ENCODE data around the gene DAGLA.
"Not testable (repeated sequence)": the region's sequence is repeated elsewhere in the genome, so short reads cannot be mapped to it uniquely, and the experiment has no call there.

The DAGLA gene

GRCh38 chr11:61650781-61651571 is 29.2 kb upstream of the DAGLA start:
- no peaks in the 10 kb centered on the region for H3K36me3 ChIP-seq (ENCODE audit: control insufficient read depth in 1 of 2, insufficient read depth in 2 of 2, low read length in 2 of 2)
- H3K27ac ChIP-seq (ENCODE audit: low read depth, low read length), result no peak overlapping the region
- H3K9me3 ChIP-seq (ENCODE audit: control insufficient read depth in 1 of 2, low read length in 2 of 2), result no peaks in the 10 kb centered on the region
- H3K9ac ChIP-seq (ENCODE audit: low read depth in 1 of 2, low read length in 2 of 2), result no peak overlapping the region
- no peaks in the 10 kb centered on the region for H3K27me3 ChIP-seq (ENCODE audit: control insufficient read depth in 1 of 2, insufficient read depth in 2 of 2, low read length in 2 of 2)
- peaks cover 0 to 5% of the 10 kb centered on the region in 2 donors for H3K4me1 ChIP-seq (ENCODE audit: control insufficient read depth in 1 of 2, insufficient read depth in 2 of 2, low read length in 2 of 2)
- no peak overlapping the region for H3K4me3 ChIP-seq (ENCODE audit: low read depth in 1 of 2, low read length in 2 of 2)

DNA sequence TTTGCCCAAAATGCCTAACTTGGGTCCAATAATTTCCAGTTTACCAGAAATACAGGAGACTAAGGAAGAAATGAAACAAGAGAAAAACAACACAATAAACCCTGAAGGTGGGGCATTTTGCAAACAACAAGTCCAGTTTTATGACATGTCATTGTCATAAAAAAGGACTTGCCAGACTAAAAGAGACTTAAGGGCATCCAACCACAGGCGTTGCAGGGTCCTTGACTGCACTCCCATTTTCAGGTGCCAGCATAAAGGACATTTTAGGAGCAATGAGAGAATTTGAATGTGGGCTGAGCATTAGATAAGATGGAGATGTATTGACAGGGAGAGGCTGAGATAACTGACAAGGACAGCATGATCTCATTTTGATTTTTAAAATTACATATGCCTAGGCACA is 28.1 kb upstream of the DAGLA start:
- Histone ChIP-seq H3K27me3 (ENCODE audit: control insufficient read depth in 1 of 2, insufficient read depth in 2 of 2, low read length in 2 of 2) (no peaks in the 10 kb centered on the region), H3K4me1 (ENCODE audit: control insufficient read depth in 1 of 2, insufficient read depth in 2 of 2, low read length in 2 of 2) (peaks cover 0 to 5% of the 10 kb centered on the region in 2 donors), H3K4me3 (ENCODE audit: low read depth in 1 of 2, low read length in 2 of 2) (no peak overlapping the region), H3K27ac (ENCODE audit: low read depth, low read length) (no peak overlapping the region), H3K9me3 (ENCODE audit: control insufficient read depth in 1 of 2, low read length in 2 of 2) (no peaks in the 10 kb centered on the region), H3K36me3 (ENCODE audit: control insufficient read depth in 1 of 2, insufficient read depth in 2 of 2, low read length in 2 of 2) (no peaks in the 10 kb centered on the region), H3K9ac (ENCODE audit: low read depth in 1 of 2, low read length in 2 of 2) (no peak overlapping the region)

DNA sequence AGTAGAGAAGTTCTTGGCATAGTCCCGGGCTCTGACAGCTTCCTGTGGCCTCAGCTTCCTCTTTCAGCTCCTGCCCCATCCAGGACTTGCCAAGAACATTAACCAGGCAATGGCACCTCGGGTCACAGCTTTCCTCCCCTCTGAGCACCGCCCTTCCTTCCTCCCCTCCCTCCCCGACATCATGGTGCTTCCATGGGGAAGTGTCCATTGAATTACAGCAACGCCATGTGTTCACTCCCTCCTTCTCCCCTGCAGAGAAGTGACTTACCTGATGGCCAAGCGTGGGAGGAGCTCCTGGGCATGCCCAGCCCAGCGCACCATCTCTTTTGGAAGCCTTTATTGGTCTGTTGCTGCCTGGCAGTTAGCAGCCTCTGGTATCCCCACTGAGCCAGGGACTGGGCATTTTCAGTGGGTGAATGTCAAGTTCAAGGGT is 25.8 kb upstream of the DAGLA start:
- Histone ChIP-seq H3K4me1 (ENCODE audit: control insufficient read depth in 1 of 2, insufficient read depth in 2 of 2, low read length in 2 of 2) (peaks cover 0 to 5% of the 10 kb centered on the region in 2 donors), H3K9me3 (ENCODE audit: control insufficient read depth in 1 of 2, low read length in 2 of 2) (no peaks in the 10 kb centered on the region), H3K36me3 (ENCODE audit: control insufficient read depth in 1 of 2, insufficient read depth in 2 of 2, low read length in 2 of 2) (no peaks in the 10 kb centered on the region), H3K27ac (ENCODE audit: low read depth, low read length) (no peak overlapping the region), H3K4me3 (ENCODE audit: low read depth in 1 of 2, low read length in 2 of 2) (no peak overlapping the region), H3K27me3 (ENCODE audit: control insufficient read depth in 1 of 2, insufficient read depth in 2 of 2, low read length in 2 of 2) (no peaks in the 10 kb centered on the region), H3K9ac (ENCODE audit: low read depth in 1 of 2, low read length in 2 of 2) (no peak overlapping the region)

GRCh38 chr11:61655266-61656159 is 24.7 kb upstream of the DAGLA start:
- not testable (repeated sequence) for H3K27me3 ChIP-seq (ENCODE audit: control insufficient read depth in 1 of 2, insufficient read depth in 2 of 2, low read length in 2 of 2); H3K27ac ChIP-seq (ENCODE audit: low read depth, low read length); H3K9me3 ChIP-seq (ENCODE audit: control insufficient read depth in 1 of 2, low read length in 2 of 2); H3K36me3 ChIP-seq (ENCODE audit: control insufficient read depth in 1 of 2, insufficient read depth in 2 of 2, low read length in 2 of 2); H3K4me3 ChIP-seq (ENCODE audit: low read depth in 1 of 2, low read length in 2 of 2); H3K9ac ChIP-seq (ENCODE audit: low read depth in 1 of 2, low read length in 2 of 2); H3K4me1 ChIP-seq (ENCODE audit: control insufficient read depth in 1 of 2, insufficient read depth in 2 of 2, low read length in 2 of 2)

DNA sequence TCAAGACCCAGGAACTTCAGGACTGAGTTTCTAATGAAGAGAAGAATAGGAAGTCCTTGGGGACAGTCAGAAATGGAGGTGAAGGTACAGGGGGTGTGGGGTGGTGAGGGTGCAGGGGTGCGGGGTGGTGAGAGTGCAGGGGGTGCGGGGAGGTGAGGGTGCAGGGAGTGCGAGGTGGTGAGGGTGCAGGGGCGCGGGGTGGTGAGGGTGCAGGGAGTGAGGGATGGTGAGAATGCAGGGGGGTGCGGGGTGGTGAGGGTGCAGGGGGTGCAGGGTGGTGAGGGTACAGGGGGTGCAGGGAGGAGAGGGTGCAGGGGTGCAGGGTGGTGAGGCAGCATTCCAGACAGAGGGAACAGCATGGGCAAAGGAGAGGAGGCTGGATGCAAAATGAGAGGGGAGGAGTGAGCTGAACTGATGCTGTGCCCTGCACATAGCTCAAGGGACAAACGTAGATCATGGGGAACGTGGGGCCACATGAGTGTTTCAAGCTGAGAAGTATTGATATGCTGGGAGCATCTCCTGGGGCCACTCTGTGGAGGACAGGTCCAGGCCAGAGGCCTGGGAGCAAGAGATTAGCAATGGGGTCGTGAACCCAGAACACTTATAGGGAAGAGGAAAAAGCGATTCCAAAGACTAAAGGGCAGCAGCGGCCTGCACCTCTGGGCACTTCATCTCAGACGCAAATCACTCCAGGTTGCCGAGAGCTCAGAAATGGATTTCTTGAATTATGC is 23.7 kb upstream of the DAGLA start:
- no peaks in the 10 kb centered on the region for H3K9me3 ChIP-seq (ENCODE audit: control insufficient read depth in 1 of 2, low read length in 2 of 2)
- peaks cover 0 to 5% of the 10 kb centered on the region in 2 donors for H3K4me1 ChIP-seq (ENCODE audit: control insufficient read depth in 1 of 2, insufficient read depth in 2 of 2, low read length in 2 of 2)

GRCh38 chr11:61657566-61658290 is 22.5 kb upstream of the DAGLA start:
- H3K9me3 ChIP-seq (ENCODE audit: control insufficient read depth in 1 of 2, low read length in 2 of 2), result no peaks in the 10 kb centered on the region
- no peaks in the 10 kb centered on the region for H3K27me3 ChIP-seq (ENCODE audit: control insufficient read depth in 1 of 2, insufficient read depth in 2 of 2, low read length in 2 of 2)
- H3K4me1 ChIP-seq (ENCODE audit: control insufficient read depth in 1 of 2, insufficient read depth in 2 of 2, low read length in 2 of 2), result no peaks in the 10 kb centered on the region
- H3K36me3 ChIP-seq (ENCODE audit: control insufficient read depth in 1 of 2, insufficient read depth in 2 of 2, low read length in 2 of 2), result no peaks in the 10 kb centered on the region
- H3K4me3 ChIP-seq (ENCODE audit: low read depth in 1 of 2, low read length in 2 of 2), result no peak overlapping the region
- H3K9ac ChIP-seq (ENCODE audit: low read depth in 1 of 2, low read length in 2 of 2), result no peak overlapping the region
- no peak overlapping the region for H3K27ac ChIP-seq (ENCODE audit: low read depth, low read length)

More for the DNA sequence above, 23.7 kb upstream of the DAGLA start:
- H3K9ac ChIP-seq (ENCODE audit: low read depth in 1 of 2, low read length in 2 of 2), result no peak overlapping the region
- no peak overlapping the region for H3K27ac ChIP-seq (ENCODE audit: low read depth, low read length)
- H3K27me3 ChIP-seq (ENCODE audit: control insufficient read depth in 1 of 2, insufficient read depth in 2 of 2, low read length in 2 of 2), result no peaks in the 10 kb centered on the region
- no peak overlapping the region for H3K4me3 ChIP-seq (ENCODE audit: low read depth in 1 of 2, low read length in 2 of 2)
- H3K36me3 ChIP-seq (ENCODE audit: control insufficient read depth in 1 of 2, insufficient read depth in 2 of 2, low read length in 2 of 2), result no peaks in the 10 kb centered on the region

GRCh38 chr11:61659413-61660196 is 20.6 kb upstream of the DAGLA start:
- H3K4me1 ChIP-seq (ENCODE audit: control insufficient read depth in 1 of 2, insufficient read depth in 2 of 2, low read length in 2 of 2), result no peaks in the 10 kb centered on the region
- H3K9me3 ChIP-seq (ENCODE audit: control insufficient read depth in 1 of 2, low read length in 2 of 2), result no peaks in the 10 kb centered on the region
- H3K9ac ChIP-seq (ENCODE audit: low read depth in 1 of 2, low read length in 2 of 2), result no peak overlapping the region
- no peak overlapping the region for H3K27ac ChIP-seq (ENCODE audit: low read depth, low read length)
- no peaks in the 10 kb centered on the region for H3K27me3 ChIP-seq (ENCODE audit: control insufficient read depth in 1 of 2, insufficient read depth in 2 of 2, low read length in 2 of 2)
- H3K4me3 ChIP-seq (ENCODE audit: low read depth in 1 of 2, low read length in 2 of 2), result no peak overlapping the region
- H3K36me3 ChIP-seq (ENCODE audit: control insufficient read depth in 1 of 2, insufficient read depth in 2 of 2, low read length in 2 of 2), result no peaks in the 10 kb centered on the region

- H3K27me3 ChIP-seq (ENCODE audit: control insufficient read depth in 1 of 2, insufficient read depth in 2 of 2, low read length in 2 of 2); H3K4me1 ChIP-seq (ENCODE audit: control insufficient read depth in 1 of 2, insufficient read depth in 2 of 2, low read length in 2 of 2); H3K9me3 ChIP-seq (ENCODE audit: control insufficient read depth in 1 of 2, low read length in 2 of 2); H3K4me3 ChIP-seq (ENCODE audit: low read depth in 1 of 2, low read length in 2 of 2); H3K36me3 ChIP-seq (ENCODE audit: control insufficient read depth in 1 of 2, insufficient read depth in 2 of 2, low read length in 2 of 2); H3K27ac ChIP-seq (ENCODE audit: low read depth, low read length); H3K9ac ChIP-seq (ENCODE audit: low read depth in 1 of 2, low read length in 2 of 2): not testable (repeated sequence)
Measured at GRCh38 chr11:61660997-61661396, 19.2 kb upstream of the DAGLA start.

- Histone ChIP-seq H3K27me3 (ENCODE audit: control insufficient read depth in 1 of 2, insufficient read depth in 2 of 2, low read length in 2 of 2) (no peaks in the 10 kb centered on the region), H3K9ac (ENCODE audit: low read depth in 1 of 2, low read length in 2 of 2) (no peak overlapping the region), H3K4me3 (ENCODE audit: low read depth in 1 of 2, low read length in 2 of 2) (no peak overlapping the region), H3K9me3 (ENCODE audit: control insufficient read depth in 1 of 2, low read length in 2 of 2) (no peaks in the 10 kb centered on the region), H3K4me1 (ENCODE audit: control insufficient read depth in 1 of 2, insufficient read depth in 2 of 2, low read length in 2 of 2) (peaks cover 9% of the 10 kb centered on the region in 2 donors), H3K27ac (ENCODE audit: low read depth, low read length) (no peak overlapping the region), H3K36me3 (ENCODE audit: control insufficient read depth in 1 of 2, insufficient read depth in 2 of 2, low read length in 2 of 2) (no peaks in the 10 kb centered on the region)
Measured at GRCh38 chr11:61666684-61667297, 13.4 kb upstream of the DAGLA start.
